A549 (cell line): ENCODE data around the gene PTPRE. TPM values are rescaled to one million over a fixed set of nuclear protein-coding genes. Genes with fewer than 3 reads are reported as not detected.

Experiments
- ATAC-seq, 2 experiments: fragments of 200-7000 bp in 1 of 2; fragments of >200 bp in 1 of 2; cut with Nextera tagmentation in 1 of 2; cut with Tn5 transposase in 1 of 2; 3 replicates each; pipeline versions ENCODE4 v1.8.0 to v1.9.1; 2018 to 2020; ENCODE audit warnings: mild to moderate bottlenecking in 1 of 2, moderate library complexity in 1 of 2
- CTCF ChIA-PET: fragments of 300-600 bp; sonication (Branson Sonifier 250); formaldehyde crosslinking; extraction: SDS; loops from one replicate; lab custom pipeline; 2021; ENCODE audit warnings: antibody characterized with exemption, inconsistent platforms; lab: Yijun Ruan, JAX
- POLR2A ChIA-PET: fragments of 350-600 bp; formaldehyde crosslinking; extraction: SDS; loops from one replicate; lab custom pipeline; 2021; ENCODE audit warnings: antibody characterized with exemption, inconsistent platforms; lab: Yijun Ruan, JAX
- DNase-seq, 2 experiments: peaks; one replicate each; pipeline versions ENCODE4 v3.0.0 to v3.0.0-alpha.2; 2011 to 2016; ENCODE audit warnings: low read depth in 1 of 2, low spot score in 1 of 2
- FAIRE-seq: peaks from 2 replicates; lab custom pipeline; 2011; peaks lifted over from hg19 to GRCh38; lab: Jason Lieb, UNC
- H3K27ac ChIP-seq, 2 experiments: fragments of >200 bp; sonication (Bioruptor Twin); formaldehyde crosslinking; 3 replicates each; pipeline ENCODE4 v1.5.1; 2016 to 2017
- H3K4me1 ChIP-seq: fragments of >200 bp; sonication (Bioruptor Twin); formaldehyde crosslinking; 3 replicates; pipeline ENCODE4 v1.6.1; 2016
- H3K4me2 ChIP-seq: fragments of >200 bp; sonication (Bioruptor Twin); formaldehyde crosslinking; 3 replicates; pipeline ENCODE4 v1.6.1; 2016
- H3K4me3 ChIP-seq: fragments of >200 bp; sonication (Bioruptor Twin); formaldehyde crosslinking; 3 replicates; pipeline ENCODE4 v1.5.1; 2016
- H3K9me3 ChIP-seq: fragments of >200 bp; sonication (Bioruptor Twin); formaldehyde crosslinking; 3 replicates; pipeline ENCODE4 v1.6.1; 2016
- BCL3 ChIP-seq: fragments of >200 bp; sonication (Bioruptor Twin); formaldehyde crosslinking; IDR thresholded peaks from 3 replicates; pipeline ENCODE4 v1.6.1; 2016
- BHLHE40 ChIP-seq: IDR thresholded peaks from 2 replicates; pipeline ENCODE4 v1.6.1; 2012; ENCODE audit warnings: low read depth, low read length, inconsistent platforms
- CBX8 ChIP-seq: fragments of 200-600 bp; sonication (generic); IDR thresholded peaks from 2 replicates; pipeline ENCODE4 v1.6.1; 2016
- CHD4 ChIP-seq: fragments of 200-600 bp; sonication (generic); IDR thresholded peaks from 2 replicates; pipeline ENCODE4 v1.6.1; 2016; ENCODE audit warnings: antibody characterized with exemption, mild to moderate bottlenecking, borderline replicate concordance
- CTCF ChIP-seq: fragments of >200 bp; sonication (Bioruptor Twin); formaldehyde crosslinking; IDR thresholded peaks from 3 replicates; pipeline ENCODE4 v1.5.1; 2016
- E2F6 ChIP-seq: IDR thresholded peaks from 2 replicates; pipeline ENCODE4 v1.6.1; 2012; ENCODE audit warnings: low read depth, borderline replicate concordance
- FOSL2 ChIP-seq, 2 experiments: fragments of 450-650 bp in 1 of 2; fragments of >200 bp in 1 of 2; sonication (Bioruptor Twin) in 1 of 2; formaldehyde crosslinking; IDR thresholded peaks; 2 replicates each; pipeline versions ENCODE4 v1.5.0 to v1.6.1; 2016 to 2020; ENCODE audit warnings: mild to moderate bottlenecking in 1 of 2, moderate library complexity in 1 of 2
- FOXS1 ChIP-seq: fragments of 250-450 bp; sonication (Bioruptor Pico); IDR thresholded peaks from 2 replicates; pipeline ENCODE4 v1.5.0; 2020; ENCODE audit warnings: mild to moderate bottlenecking, moderate library complexity
- GATA3 ChIP-seq: IDR thresholded peaks from 2 replicates; pipeline ENCODE4 v1.6.1; 2012; ENCODE audit warnings: borderline replicate concordance
- HES2 ChIP-seq: fragments of >200 bp; sonication (Bioruptor Twin); formaldehyde crosslinking; IDR thresholded peaks from 2 replicates; pipeline ENCODE4 v1.6.1; 2016
- HEYL ChIP-seq: fragments of 250-450 bp; sonication (Bioruptor Pico); IDR thresholded peaks from 2 replicates; pipeline ENCODE4 v1.8.0; 2021; ENCODE audit warnings: mild to moderate bottlenecking, moderate library complexity
- KDM5A ChIP-seq: fragments of 200-600 bp; sonication (generic); IDR thresholded peaks from 2 replicates; pipeline ENCODE4 v1.6.1; 2016; ENCODE audit warnings: antibody characterized with exemption, mild to moderate bottlenecking
- MAFK ChIP-seq: fragments of 450-650 bp; IDR thresholded peaks from 2 replicates; pipeline ENCODE4 v1.6.1; 2014; ENCODE audit not compliant: partially characterized antibody
- MAX ChIP-seq: IDR thresholded peaks from 2 replicates; pipeline ENCODE4 v1.6.1; 2012
- MAZ ChIP-seq: fragments of 150-350 bp; IDR thresholded peaks from 2 replicates; pipeline ENCODE4 v1.6.1; 2014; ENCODE audit warnings: antibody characterized with exemption, low read depth, low read length, borderline replicate concordance
- MYC ChIP-seq: IDR thresholded peaks from 2 replicates; pipeline ENCODE4 v1.6.1; 2012; ENCODE audit warnings: mild to moderate bottlenecking, inconsistent platforms, low read length, improper control_type of control experiment, borderline replicate concordance
- NFE2L2 ChIP-seq: fragments of 150-350 bp; conservative IDR thresholded peaks from 2 replicates; pipeline ENCODE4 v1.6.1; 2014; ENCODE audit warnings: low read length
- NR3C1 ChIP-seq: fragments of >200 bp; sonication (Bioruptor Twin); formaldehyde crosslinking; IDR thresholded peaks from 3 replicates; pipeline ENCODE4 v1.6.1; 2017
- RARB ChIP-seq: fragments of 250-450 bp; sonication (Bioruptor Pico); IDR thresholded peaks from 2 replicates; pipeline ENCODE4 v1.8.0; 2021; ENCODE audit warnings: mild to moderate bottlenecking, moderate library complexity
- RCOR1 ChIP-seq: fragments of 150-350 bp; IDR thresholded peaks from 2 replicates; pipeline ENCODE4 v1.6.1; 2014; ENCODE audit warnings: antibody characterized with exemption, low read length, low read depth
- SMC3 ChIP-seq: fragments of >200 bp; sonication (Bioruptor Twin); formaldehyde crosslinking; IDR thresholded peaks from 3 replicates; pipeline ENCODE4 v1.6.1; 2018; ENCODE audit warnings: inconsistent platforms
- TFCP2L1 ChIP-seq: fragments of 250-450 bp; sonication (Bioruptor Pico); IDR thresholded peaks from 2 replicates; pipeline ENCODE4 v1.5.0; 2021; ENCODE audit warnings: mild to moderate bottlenecking
- USF2 ChIP-seq: fragments of 450-650 bp; IDR thresholded peaks from 2 replicates; pipeline ENCODE4 v1.6.1; 2014; ENCODE audit warnings: antibody characterized with exemption
- ZFP36 ChIP-seq: fragments of 450-650 bp; IDR thresholded peaks from 2 replicates; pipeline ENCODE4 v1.6.1; 2014; ENCODE audit warnings: borderline replicate concordance; ENCODE audit not compliant: partially characterized antibody
- ZNF302 ChIP-seq: fragments of 250-450 bp; sonication (Bioruptor Pico); IDR thresholded peaks from 2 replicates; pipeline ENCODE4 v1.9.0; 2021; ENCODE audit warnings: inconsistent platforms, mild to moderate bottlenecking, moderate library complexity
- WGBS: methylation state at CpG from one replicate; pipeline ENCODE4 v1.1.6; 2017; ENCODE audit errors: missing lambda C conversion rate; 5-methylcytosine and 5-hydroxymethylcytosine counted together
- polyA plus RNA-seq, 4 experiments: library from polyadenylated mRNA; depleted of rRNA in 3 of 4; stranded (reverse); fragments of >200 nt; fragmentation: RNase III in 1 of 4; extraction: RNeasy Plus Mini Kit Qiagen cat#74134 plus additional on column Dnase treatment in 1 of 4; gene quantifications; 2 replicates in 3 of 4; 3 replicates in 1 of 4; pipeline ENCODE4 v1.2.3, GENCODE V29; 2011 to 2017

The PTPRE gene
- polyA plus RNA-seq, 2 of the 4 experiments (the other 2 are of a cell fraction), result 0.31 to 1.5 TPM

- DNase-seq (no peak), ATAC-seq (no peak), FAIRE-seq (no peak)
- TF ChIP-seq HES2, result no peak
- no peak for TF ChIP-seq MAZ
- no peak for TF ChIP-seq MYC
- TF ChIP-seq TFCP2L1 (CRISPR knock-in tag), result no peak
- TF ChIP-seq MAFK, result no peak
- no peak for TF ChIP-seq RCOR1
- no peak for TF ChIP-seq CHD4
- no peak for TF ChIP-seq ZFP36
- TF ChIP-seq RARB (CRISPR knock-in tag), result no peak
- no peak for TF ChIP-seq BCL3
- TF ChIP-seq FOSL2 (IDR thresholded peaks at IDR 0.05), result no peak
- no peak for TF ChIP-seq FOSL2 (CRISPR knock-in tag; IDR thresholded peaks at IDR 0.05)
- TF ChIP-seq KDM5A, result no peak
- TF ChIP-seq GATA3, result no peak
- no peak for TF ChIP-seq NFE2L2
- no peak for TF ChIP-seq ZNF302 (CRISPR knock-in tag)
- TF ChIP-seq E2F6, result no peak
- TF ChIP-seq BHLHE40, result no peak
- no peak for TF ChIP-seq SMC3
- H3K4me2 ChIP-seq, result no peak overlapping the region
- H3K4me3 ChIP-seq, result no peak overlapping the region
- POLR2A ChIA-PET, result no interaction called here
- H3K27ac ChIP-seq, result no peak overlapping the region
- WGBS, result 65% methylated on average over 16 of the region's 16 CpGs
- no peaks in the 10 kb centered on the region for H3K9me3 ChIP-seq
- no peaks in the 10 kb centered on the region for H3K4me1 ChIP-seq
- CTCF ChIA-PET, result interaction anchor here (1.6 to 4.8 kb wide), 3 partner anchors 18 to 181 kb away, joined by 4 to 26 read pairs (median 7); partner anchors contain the start of gene PTPRE
Measured at GRCh38 chr10:127887541-127888415, 19.1 kb upstream of the PTPRE start.

- Histone ChIP-seq H3K9me3 (no peaks in the 10 kb centered on the region), H3K4me1 (no peaks in the 10 kb centered on the region), H3K4me2 (no peak overlapping the region), H3K27ac (no peak overlapping the region), H3K4me3 (no peak overlapping the region)
- FAIRE-seq (no peak), ATAC-seq (no peak), DNase-seq (no peak)
- POLR2A ChIA-PET, result no interaction called here
- WGBS, result 75% methylated on average over 13 of the region's 13 CpGs
- TF ChIP-seq NR3C1 (no peak), SMC3 (no peak), CBX8 (no peak), CTCF (no peak), HEYL (CRISPR knock-in tag) (no peak), USF2 (no peak), FOXS1 (CRISPR knock-in tag) (no peak), E2F6 (no peak), MYC (no peak), MAX (no peak), FOSL2 (IDR thresholded peaks at IDR 0.05) (no peak), FOSL2 (CRISPR knock-in tag; IDR thresholded peaks at IDR 0.05) (no peak)
- CTCF ChIA-PET, result interaction anchor here (1.6 to 4.8 kb wide), 3 partner anchors 17 to 180 kb away, joined by 4 to 26 read pairs (median 7); partner anchors contain the start of gene PTPRE
Measured at GRCh38 chr10:127888521-127889312, 18.2 kb upstream of the PTPRE start.
